ENCODE results near the gene CTNS. TPM values are rescaled to one million over a fixed set of nuclear protein-coding genes. Genes with fewer than 3 reads are reported as not detected.

CTNS gene
- total RNA-seq, 2 experiments from 2014 or later = 3.3 to 4.9 TPM

GRCh38 chr17:3710951-3711383 is 74.4 kb downstream of the CTNS start:
- H3K27me3 ChIP-seq (ENCODE audit: control insufficient read depth in 1 of 2, insufficient read depth in 2 of 2, low read length in 2 of 2) = no peaks in the 10 kb centered on the region
- no peaks in the 10 kb centered on the region for H3K27me3 Mint-ChIP-seq
- H3K36me3 ChIP-seq (ENCODE audit: insufficient read depth, low read length) = peaks cover 17% of the 10 kb centered on the region
- H3K4me1 Mint-ChIP-seq (ENCODE audit: low read depth) = peaks cover 50% of the 10 kb centered on the region
- peaks cover 2% of the 10 kb centered on the region for H3K9me3 Mint-ChIP-seq
- peak overlapping the region; percentile 16 for H3K4me3 ChIP-seq (ENCODE audit: low read length)
- POLR2A ChIA-PET = interaction anchor here (0.6 to 3.3 kb wide), 10 partner anchors 11 to 432 kb away, joined by 3 to 35 read pairs (median 5); partner anchors contain the start of genes CTNS, CYB5D2, HASPIN and NCBP3
- H3K27ac Mint-ChIP-seq = peak overlapping the region; percentile 83
- ATAC-seq (ENCODE audit: poor library complexity) = peak; percentile 93
- no peak for TF ChIP-seq CTCF (IDR thresholded peaks at IDR 0.05)
- peak; percentile 32 to 95 (median 58) for DNase-seq
- no peaks in the 10 kb centered on the region for H3K9me3 ChIP-seq (ENCODE audit: control insufficient read depth in 1 of 2, insufficient read depth in 1 of 2, low read length in 2 of 2)
- peak overlapping the region in 1 of 2 donors; percentile 52 for H3K27ac ChIP-seq (ENCODE audit: low read depth in 1 of 2, low read length in 2 of 2)
- intact Hi-C loops (cut with DNase I, micrococcal nuclease) = loop anchor here in 1 of 2 experiments (1.0 to 2.0 kb wide), 3 partner anchors 12 to 74 kb away; partner anchors contain the start of genes CTNS, HASPIN, P2RX5 and SHPK
- peak overlapping the region; percentile 68 for H3K4me3 Mint-ChIP-seq
- peaks cover 33% of the 10 kb centered on the region for H3K36me3 Mint-ChIP-seq (ENCODE audit: low read depth)
- peaks cover 35% of the 10 kb centered on the region for H3K4me1 ChIP-seq (ENCODE audit: insufficient read depth, low read length)
- CTCF ChIA-PET = interaction anchor here (1.3 to 1.9 kb wide), 2 partner anchors 12 to 28 kb away, joined by 8 read pairs; partner anchors contain the start of gene HASPIN

Other genes with a start within 250 kb of the CTNS start
- gene OR1E1, start 238.3 kb upstream of the CTNS start, total RNA-seq = not detected
- gene OR3A3, start 225.4 kb upstream of the CTNS start, total RNA-seq = not detected
- not detected for gene OR1E2, start 202.9 kb upstream of the CTNS start, total RNA-seq
- gene SPATA22, start 164.9 kb upstream of the CTNS start, total RNA-seq = under 1 TPM; 0.80 to 0.92 TPM
- not detected for gene ASPA, start 160.8 kb upstream of the CTNS start, total RNA-seq
- under 1 TPM; 0.25 to 0.56 TPM for gene TRPV3, start 78.9 kb upstream of the CTNS start, total RNA-seq
- gene TRPV1, start 27.3 kb upstream of the CTNS start, total RNA-seq = 1 to 10 TPM; 2.3 to 2.8 TPM
- 1 to 10 TPM; 3.4 TPM for gene SHPK, start 510 bp upstream of the CTNS start, total RNA-seq
- gene TAX1BP3, start 31.8 kb downstream of the CTNS start, total RNA-seq = 1 to 10 TPM; 6.0 to 6.6 TPM
- 10 to 100 TPM; 28.8 to 29.6 TPM for gene EMC6, start 32.1 kb downstream of the CTNS start, total RNA-seq
- 10 to 100 TPM; 14.3 to 16.0 TPM for gene P2RX5, start 59.4 kb downstream of the CTNS start, total RNA-seq
- gene HASPIN, start 87.1 kb downstream of the CTNS start, total RNA-seq = under 1 TPM; 0.22 to 0.25 TPM
- 10 to 100 TPM; 15.8 to 18.3 TPM for gene ITGAE, start 164.4 kb downstream of the CTNS start, total RNA-seq
- gene NCBP3, start 209.5 kb downstream of the CTNS start, total RNA-seq = 10 to 100 TPM; 25.0 to 29.5 TPM